NB4 (cell line): ENCODE results near the gene USF1.
"Not testable (repeated sequence)": the region's sequence is repeated elsewhere in the genome, so short reads cannot be mapped to it uniquely, and the experiment has no call there.

Experiments used
- POLR2A ChIP-seq: IDR thresholded peaks from 2 replicates; pipeline ENCODE4 v1.6.1; 2011; ENCODE audit warnings: mild to moderate bottlenecking; ENCODE audit not compliant: insufficient read length; ENCODE audit errors: extremely low read depth
- TF ChIP-seq, protein P1 (sequence below): IDR thresholded peaks from 2 replicates; pipeline ENCODE4 v1.6.1; 2011; ENCODE audit warnings: low read depth, low read length

DNA sequence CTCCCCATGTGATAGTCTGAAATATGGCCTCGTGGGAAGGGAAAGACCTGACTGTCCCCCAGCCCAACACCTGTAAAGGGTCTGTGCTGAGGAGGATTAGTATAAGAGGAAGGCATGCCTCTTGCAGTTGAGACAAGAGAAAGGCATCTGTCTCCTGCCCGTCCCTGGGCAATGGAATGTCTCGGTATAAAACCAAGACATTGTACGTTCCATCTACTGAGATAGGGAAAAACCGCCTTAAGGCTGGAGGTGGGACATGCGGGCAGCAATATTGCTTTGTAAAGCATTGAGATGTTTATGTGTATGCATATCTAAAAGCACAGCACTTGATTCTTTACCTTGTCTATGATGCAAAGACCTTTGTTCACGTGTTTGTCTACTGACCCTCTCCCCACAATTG is 28.6 kb downstream of the USF1 start:
- TF ChIP-seq, protein P1, sequence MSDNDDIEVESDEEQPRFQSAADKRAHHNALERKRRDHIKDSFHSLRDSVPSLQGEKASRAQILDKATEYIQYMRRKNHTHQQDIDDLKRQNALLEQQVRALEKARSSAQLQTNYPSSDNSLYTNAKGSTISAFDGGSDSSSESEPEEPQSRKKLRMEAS, result not testable (repeated sequence)
- not testable (repeated sequence) for TF ChIP-seq POLR2A
